Measurements from ENCODE around the gene TRPM4.
"Not testable (repeated sequence)": the region's sequence is repeated elsewhere in the genome, so short reads cannot be mapped to it uniquely, and the experiment has no call there.

TRPM4 gene

GRCh38 chr19:49193822-49194394, 36.3 kb downstream of the TRPM4 start:
- no peak for DNase-seq

DNA sequence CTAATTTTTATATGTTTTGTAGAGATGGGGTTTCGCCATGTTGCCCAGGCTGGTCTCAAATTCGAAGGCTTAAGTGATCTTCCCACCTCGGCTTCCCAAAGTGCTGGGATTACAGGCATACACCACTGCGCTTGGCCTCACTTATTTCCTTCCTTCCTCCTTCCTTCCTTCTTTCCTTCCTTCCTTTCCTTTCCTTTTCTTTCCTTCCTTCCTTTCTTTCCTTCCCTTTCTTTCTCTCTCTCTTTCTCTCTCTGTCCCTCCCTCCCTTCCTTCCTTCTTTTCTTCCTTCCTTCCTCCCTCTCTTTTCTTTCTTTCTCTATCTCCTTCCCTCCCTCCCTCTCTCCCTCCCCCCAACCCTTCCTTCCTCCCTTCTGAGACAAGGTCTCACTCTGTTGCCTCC, 36.8 kb downstream of the TRPM4 start:
- DNase-seq = no peak

DNA sequence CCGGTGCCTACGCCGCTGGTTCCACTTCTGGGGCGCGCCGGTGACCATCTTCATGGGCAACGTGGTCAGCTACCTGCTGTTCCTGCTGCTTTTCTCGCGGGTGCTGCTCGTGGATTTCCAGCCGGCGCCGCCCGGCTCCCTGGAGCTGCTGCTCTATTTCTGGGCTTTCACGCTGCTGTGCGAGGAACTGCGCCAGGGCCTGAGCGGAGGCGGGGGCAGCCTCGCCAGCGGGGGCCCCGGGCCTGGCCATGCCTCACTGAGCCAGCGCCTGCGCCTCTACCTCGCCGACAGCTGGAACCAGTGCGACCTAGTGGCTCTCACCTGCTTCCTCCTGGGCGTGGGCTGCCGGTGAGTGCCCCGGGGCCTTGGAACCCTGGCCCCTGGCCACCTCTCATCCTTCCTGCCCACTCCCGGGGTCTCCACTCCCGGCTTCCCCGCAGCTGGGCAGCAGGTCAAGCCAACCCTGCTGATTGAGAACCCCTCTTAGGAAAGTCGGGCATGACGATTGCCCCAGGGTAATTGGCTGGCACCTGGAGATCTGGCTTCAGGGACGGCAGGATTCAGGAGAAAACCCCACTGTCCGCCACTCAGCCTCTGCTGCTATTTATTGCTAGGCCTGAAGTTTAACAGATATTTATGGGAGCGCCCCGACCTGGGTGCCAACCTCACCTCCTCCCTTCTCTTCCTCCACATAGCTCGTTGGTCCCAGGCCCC, 39.1 kb downstream of the TRPM4 start:
- no peak for DNase-seq

DNA sequence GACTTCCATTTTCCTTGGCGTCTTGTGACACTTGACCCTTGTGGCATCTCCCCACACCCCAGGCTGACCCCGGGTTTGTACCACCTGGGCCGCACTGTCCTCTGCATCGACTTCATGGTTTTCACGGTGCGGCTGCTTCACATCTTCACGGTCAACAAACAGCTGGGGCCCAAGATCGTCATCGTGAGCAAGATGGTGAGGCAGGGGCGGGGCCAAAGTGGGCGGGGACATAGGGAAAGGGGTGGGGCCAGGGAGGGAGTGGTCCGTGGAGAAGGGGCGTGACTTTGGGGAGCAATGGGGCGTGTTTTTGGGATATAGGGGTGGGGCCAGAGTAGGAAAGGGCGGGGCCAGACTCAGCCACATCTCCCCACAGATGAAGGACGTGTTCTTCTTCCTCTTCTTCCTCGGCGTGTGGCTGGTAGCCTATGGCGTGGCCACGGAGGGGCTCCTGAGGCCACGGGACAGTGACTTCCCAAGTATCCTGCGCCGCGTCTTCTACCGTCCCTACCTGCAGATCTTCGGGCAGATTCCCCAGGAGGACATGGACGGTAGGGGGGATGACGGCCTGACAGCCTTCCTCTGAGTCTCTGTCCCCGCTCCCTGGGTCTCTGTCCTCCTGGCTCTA, 42.8 kb downstream of the TRPM4 start:
- no peak for DNase-seq

DNA sequence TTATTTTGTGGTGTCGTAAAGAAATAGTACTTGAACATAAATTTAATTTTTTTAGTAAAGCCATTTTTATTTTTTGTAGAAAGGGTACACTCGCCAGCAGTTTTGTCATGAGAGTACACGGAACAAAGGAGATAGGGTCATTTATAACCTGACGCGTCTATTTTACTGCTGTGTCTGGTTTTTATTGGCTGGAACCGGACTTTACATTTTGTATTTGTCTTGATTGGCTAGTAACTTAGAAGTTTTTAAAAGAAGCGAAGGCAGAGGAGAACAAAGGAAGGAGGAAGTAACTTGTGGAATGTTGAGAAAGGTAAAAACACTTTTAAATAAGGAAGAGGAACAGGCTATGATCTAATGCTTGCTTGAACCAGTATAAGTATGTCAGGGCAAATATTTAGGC, 43.5 kb downstream of the TRPM4 start:
- no peak for DNase-seq

DNA sequence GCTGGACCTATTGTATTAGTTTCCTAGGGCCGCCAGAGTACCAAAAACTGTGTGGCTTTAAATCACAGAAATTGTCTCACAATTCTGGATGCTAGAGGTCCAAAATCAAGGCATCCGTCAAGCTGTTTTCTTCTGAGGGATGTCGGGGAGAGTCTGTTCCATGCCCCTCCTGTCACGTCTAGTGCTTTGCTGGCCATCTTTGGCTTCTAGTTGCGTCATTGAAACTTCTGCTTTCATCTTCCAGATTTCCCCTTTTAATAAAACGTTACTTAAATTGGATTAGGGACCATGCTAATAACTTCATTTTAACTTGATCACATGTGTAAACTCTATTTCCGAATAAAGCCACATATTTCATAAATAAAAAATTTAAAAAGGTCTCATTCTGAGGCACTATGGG, 47.5 kb downstream of the TRPM4 start:
- no peak for DNase-seq

GRCh38 chr19:49209502-49209901, 51.9 kb downstream of the TRPM4 start:
- DNase-seq = not testable (repeated sequence)

DNA sequence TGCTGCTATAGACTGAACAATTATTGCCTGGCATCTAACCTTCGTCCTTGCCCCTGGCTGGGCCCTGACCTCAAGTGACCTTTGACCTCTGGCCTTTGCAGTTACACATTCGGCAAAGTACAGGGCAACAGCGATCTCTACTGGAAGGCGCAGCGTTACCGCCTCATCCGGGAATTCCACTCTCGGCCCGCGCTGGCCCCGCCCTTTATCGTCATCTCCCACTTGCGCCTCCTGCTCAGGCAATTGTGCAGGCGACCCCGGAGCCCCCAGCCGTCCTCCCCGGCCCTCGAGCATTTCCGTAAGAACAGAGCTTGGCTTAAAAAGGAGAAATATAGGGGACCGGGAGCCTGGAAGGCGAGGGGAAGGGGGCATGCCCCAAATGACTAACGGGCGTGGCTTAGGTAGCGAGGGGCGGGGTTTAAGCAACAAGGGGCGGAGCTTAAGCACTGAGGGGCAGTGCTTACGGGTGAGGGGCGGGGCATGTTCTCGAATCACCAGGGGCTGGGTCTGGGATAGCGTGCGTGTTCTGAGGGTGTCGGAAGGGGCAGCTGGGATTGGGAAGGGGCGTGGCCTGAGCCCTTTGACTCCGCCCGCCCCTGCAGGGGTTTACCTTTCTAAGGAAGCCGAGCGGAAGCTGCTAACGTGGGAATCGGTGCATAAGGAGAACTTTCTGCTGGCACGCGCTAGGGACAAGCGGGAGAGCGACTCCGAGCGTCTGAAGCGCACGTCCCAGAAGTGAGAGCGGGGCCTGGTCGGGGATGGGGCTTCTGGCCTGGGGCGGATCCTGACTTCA, 52.7 kb downstream of the TRPM4 start:
- peak; percentile 19 for DNase-seq

DNA sequence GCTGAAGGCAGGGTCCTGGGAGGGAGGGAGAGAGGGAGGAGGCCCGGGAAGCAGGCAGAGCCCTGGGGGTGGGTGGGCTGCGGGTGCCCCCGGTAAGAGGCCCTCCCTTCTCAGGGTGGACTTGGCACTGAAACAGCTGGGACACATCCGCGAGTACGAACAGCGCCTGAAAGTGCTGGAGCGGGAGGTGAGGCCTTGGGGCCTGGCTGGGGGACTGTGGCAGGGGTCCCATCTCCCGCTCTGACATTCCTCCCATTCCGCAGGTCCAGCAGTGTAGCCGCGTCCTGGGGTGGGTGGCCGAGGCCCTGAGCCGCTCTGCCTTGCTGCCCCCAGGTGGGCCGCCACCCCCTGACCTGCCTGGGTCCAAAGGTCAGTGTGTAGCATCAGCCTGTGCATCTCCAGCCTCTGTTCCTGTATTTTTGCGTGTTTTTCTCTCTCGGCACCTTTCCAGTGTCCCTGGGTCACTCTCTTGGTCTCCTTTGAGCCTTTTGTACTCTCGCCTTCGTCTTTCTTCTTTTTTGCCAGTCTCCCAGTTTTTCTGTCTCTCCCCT, 53.4 kb downstream of the TRPM4 start:
- DNase-seq = no peak

- DNase-seq = no peak
Observed at GRCh38 chr19:49212016-49212701, 54.6 kb downstream of the TRPM4 start.

DNA sequence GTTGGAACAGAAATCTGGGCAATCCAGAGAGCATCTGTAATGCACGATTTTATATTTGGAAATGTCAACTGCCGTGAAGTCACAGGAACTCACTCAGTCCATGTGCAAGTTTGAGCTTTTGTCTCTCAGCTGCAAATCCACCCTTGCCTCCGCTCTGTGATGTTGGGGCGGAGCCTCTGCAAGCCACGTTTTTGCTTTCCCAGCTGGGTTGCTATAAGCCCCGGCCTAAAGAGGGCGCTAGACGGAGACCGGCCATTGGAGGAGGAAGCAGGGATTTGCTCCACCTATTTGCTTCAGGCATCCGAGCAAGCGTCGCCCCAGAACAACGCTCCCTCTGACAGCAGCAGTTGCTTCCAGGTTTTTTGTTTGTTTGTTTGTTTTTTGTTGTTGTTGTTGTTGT, 56.2 kb downstream of the TRPM4 start:
- DNase-seq = no peak

DNA sequence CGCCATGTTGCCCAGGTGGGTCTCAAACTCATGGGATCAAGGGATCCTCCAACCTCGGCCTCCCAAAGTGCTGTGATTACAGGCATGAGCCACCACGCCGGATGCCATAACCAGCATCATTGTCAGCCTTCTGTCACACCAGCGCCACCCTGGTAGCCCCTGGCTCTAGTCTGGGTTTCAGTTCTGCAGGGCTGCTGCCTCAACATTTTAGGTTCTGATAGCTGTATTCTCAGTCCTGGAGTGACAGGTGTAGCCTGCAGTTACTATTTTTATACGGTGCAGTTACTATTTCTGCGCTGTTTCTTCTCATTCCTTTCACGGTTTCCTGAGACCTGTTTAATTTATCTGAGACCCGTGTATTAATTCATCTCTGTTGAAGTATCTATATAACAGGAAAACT, 57.1 kb downstream of the TRPM4 start:
- no peak for DNase-seq

GRCh38 chr19:49216071-49216470, 58.5 kb downstream of the TRPM4 start:
- DNase-seq = no peak

GRCh38 chr19:49217382-49217781, 59.8 kb downstream of the TRPM4 start:
- no peak for DNase-seq

DNA sequence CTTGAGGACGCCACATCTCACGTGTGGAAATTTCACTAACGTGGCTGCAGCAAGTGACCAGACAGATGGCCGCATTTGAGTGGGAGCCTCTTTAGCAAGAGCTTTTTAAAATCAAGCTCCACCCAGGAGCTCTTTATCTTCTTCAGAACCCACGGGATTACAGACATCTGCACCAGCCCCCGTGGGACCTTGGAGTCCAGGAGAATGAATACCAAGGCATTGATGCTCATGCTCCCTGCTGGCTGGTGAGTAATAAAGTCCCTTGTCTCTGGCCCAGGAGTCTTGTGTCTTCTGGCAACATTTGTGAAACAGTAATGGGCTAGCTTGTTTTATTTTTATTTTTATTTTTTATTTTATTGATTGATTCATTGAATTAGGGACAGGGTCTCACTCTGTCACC, 64.4 kb downstream of the TRPM4 start:
- DNase-seq = no peak

DNA sequence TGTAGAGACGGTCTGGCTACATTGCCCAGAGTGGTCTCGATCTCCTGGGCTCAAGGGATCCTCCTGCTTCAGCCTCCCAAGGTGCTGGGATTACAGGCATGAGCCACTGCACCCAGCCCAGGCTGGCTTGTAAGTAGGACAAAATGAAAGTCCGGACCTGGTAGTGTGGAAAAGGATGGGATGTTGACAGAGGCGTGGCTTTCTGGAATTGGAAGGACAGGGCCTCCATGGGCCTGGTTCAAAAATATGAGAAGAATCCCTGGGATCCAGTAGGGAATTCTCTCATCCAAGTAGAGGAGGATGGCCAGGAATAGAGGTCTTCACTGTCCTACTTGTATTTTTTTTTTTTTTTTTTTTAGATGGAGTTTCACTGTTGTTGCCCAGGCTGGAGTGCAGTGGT, 64.9 kb downstream of the TRPM4 start:
- DNase-seq = no peak

DNA sequence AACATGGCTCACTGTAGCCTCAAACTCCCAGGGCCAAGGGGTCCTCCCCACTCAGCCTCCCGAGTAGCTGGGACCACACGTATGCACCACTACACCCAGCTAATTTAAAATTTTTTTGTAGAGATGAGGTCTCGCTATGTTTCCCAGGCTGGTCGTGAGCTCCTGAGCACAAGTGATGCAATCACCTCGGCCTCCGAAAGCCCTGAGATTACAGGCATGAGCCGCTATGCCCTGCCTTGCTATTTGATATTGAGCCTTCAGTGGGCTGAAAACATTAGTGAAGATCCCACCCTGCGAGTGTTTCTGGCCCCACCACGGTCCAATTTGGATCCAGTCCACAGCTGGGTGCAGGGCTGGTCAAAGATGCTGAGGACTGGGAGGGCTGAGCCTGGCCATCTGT, 65.9 kb downstream of the TRPM4 start:
- DNase-seq = no peak

DNA sequence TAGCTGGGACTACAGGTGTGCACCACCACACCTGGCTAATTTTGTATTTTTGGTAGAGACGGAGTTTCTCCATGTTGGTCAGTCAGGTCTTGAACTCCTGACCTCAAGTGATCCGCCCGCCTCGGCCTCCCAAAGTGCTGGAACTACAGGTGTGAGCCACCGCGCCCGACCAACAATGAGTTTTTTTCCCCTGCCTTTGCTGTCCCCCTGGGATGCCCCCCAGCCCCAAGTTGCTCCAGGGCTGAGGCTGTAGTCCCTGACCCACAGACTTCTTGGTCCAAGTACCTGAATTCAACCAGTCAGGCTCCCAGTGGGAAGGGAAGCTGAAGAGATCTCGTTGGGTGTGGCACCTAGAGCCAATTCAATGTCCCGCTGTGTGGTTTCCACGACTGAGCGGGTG, 66.8 kb downstream of the TRPM4 start:
- not testable (repeated sequence) for DNase-seq

DNA sequence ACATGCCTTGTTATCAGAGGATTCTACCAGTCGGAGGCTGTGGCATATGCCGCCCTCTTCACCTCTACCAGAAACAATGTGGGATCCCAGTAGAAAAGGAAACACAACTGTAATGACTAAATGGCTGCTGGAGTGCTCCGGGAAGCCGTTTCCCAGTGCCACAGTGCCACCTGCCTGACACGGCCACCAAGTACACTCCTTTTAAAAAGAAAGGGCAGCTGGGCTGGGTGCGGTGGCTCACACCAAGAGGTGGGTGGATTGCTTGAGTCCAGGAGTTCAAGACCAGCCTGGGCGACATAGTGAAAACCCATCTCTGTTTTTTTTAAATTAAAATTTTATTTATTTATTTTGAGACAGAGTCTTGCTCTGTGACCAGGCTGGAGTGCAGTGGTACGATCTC, 67.3 kb downstream of the TRPM4 start:
- DNase-seq = no peak

DNA sequence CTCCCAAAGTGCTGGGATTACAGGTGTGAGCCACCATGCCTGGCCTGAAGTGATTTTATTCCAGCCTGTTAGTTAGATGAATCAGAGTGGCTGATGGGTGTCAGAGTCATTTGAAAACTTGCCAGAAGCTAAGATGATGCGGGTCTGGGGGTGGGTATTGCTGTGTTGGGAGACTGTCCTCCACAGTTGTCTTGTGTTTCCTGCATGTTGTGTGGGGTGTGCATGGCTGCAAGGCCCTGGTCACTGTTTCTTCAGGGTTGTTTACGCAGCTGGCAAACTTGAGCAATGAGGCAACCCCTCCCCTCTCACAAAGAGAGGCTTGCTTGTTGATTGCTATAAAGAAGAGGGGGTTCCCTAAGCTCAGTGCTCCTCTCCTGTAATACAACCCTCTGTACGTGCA, 71.8 kb downstream of the TRPM4 start:
- DNase-seq = no peak

DNA sequence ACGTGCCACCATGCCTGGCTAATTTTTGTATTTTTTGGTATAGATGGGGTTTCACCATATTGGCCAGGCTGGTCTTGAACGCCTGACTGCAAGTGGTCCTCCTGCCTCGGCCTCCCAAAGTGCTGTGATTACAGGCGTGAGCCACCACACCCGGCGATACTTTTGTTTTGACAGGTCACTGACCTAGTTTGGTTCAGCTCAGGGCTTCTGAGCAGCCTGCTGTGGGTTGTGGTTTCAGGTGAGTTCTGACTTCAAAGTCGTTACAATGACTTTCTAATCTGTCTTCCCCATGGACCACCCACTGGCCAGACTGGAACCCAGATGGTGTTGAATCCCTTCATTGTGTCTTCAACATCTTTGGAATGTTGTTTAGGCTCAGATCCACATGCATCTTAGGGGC, 73.8 kb downstream of the TRPM4 start:
- DNase-seq = peak; percentile 13

DNA sequence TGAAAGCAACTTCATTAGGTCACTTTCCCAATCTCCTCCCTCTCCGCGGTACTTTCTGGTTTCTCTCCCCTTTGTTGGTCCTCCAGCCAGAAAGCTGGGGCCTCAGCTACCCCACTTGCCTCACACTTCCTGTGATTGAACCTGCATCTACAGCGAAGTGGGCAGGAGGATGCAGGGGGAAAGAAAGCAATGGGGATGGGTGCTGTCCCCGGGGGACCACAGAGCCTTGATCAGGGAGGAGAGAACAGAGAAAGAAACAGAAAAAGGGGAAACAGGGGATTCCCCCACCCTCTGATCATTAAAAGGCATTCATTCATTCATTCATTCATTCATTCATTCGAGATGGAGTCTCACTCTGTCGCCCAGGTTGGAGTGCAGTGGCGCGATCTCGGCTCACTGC, 74.2 kb downstream of the TRPM4 start:
- no peak for DNase-seq

- no peak for DNase-seq
Observed at GRCh38 chr19:49233163-49233562, 75.6 kb downstream of the TRPM4 start.

Data from central memory CD4-positive, alpha-beta T cell (primary cell).